GM10266 (cell line): ENCODE measurements around the gene SDK2.
A peak's percentile ranks its signal among the peaks of the same experiment; 100 is the strongest.

Experiments
- DNase-seq: peaks from one replicate; pipeline ENCODE4 v3.0.0; 2012; ENCODE audit errors: extremely low spot score
- CTCF ChIP-seq: IDR thresholded peaks from 2 replicates; pipeline ENCODE4 v1.5.1; 2012; ENCODE audit warnings: mild to moderate bottlenecking, low read depth; ENCODE audit not compliant: control insufficient read depth, insufficient read depth; ENCODE audit errors: missing control alignments

Gene SDK2

GRCh38 chr17:73646409-73647300 is 2.4 kb upstream of the SDK2 start:
- DNase-seq = no peak
- no peak for TF ChIP-seq CTCF

DNA sequence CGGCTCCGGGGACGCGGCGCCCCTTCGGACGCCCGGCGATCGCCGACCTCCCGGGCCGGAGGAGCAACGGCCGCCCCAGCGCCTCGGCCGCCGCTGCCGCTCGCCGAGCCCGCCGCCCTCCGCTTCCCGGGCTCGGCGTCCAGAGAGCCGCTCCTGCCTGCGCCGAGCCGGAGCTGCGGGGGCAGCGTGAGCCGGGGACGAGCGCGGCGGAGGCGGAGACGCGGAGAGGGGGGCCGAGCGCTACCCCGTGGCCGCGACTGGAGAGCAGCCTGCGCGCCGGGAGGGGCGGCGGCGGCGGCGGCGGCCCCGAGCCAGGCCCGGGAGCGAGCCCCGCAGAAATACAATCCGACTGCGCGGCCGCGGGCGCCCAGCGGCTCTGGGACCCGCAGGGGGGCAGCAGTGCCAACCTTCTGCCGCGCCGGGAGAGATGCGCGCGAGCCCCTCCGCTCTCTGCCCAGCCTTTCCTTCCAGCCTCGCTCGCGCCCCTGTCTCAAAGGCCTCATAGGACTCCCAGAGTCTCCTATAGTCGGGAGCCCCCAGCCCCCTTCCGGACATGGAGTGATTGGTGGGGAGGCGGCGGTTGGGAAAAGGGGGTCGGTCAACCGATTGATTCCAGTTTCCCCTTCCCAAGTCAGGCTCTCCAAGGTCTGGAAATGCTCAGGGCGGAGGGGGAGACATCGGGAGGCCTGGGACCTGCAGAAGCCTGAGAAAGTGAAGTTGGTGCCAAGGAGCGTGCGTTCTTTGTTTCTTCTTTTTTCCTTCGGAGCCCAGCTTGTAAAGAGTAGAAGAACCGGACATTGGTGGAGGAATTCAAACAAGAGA is 1.0 kb upstream of the SDK2 start:
- DNase-seq = no peak
- no peak for TF ChIP-seq CTCF

DNA sequence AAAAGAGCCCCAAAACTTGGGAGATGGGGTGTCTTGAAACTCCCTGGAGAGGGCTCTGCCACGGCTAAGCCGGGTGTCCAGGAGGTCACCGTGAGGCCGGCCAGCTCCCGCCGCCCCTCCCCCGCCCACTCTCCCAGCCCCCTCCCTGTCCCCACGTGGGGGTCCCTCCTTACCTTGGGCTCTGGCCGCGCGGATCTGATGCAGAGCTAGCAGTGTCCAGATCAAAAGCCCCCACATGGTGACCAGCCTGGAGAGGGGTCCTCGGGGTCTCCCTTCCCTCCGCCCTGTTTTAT is 447 bp downstream of the SDK2 start:
- no peak for DNase-seq
- no peak for TF ChIP-seq CTCF

GRCh38 chr17:73643001-73643851 is 1.0 kb downstream of the SDK2 start:
- DNase-seq = peak; percentile 49
- TF ChIP-seq CTCF = no peak

DNA sequence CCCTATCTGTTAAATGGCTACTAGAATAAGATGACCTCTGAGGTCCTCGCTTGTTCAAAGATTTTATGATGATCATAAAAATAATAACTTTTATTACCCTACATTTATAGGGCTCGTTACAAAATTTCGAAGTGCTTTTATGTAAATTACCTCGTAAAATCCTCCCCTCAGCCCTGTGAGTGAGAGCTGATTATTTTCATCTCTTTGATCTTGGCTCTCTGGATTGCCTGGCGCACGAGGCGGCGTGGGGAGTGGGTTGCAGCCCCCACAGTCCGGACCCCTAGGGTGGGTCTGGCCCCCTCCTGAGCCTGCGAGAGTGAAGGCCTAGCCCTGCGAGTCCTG is 1.6 kb downstream of the SDK2 start:
- TF ChIP-seq CTCF = no peak
- no peak for DNase-seq

DNA sequence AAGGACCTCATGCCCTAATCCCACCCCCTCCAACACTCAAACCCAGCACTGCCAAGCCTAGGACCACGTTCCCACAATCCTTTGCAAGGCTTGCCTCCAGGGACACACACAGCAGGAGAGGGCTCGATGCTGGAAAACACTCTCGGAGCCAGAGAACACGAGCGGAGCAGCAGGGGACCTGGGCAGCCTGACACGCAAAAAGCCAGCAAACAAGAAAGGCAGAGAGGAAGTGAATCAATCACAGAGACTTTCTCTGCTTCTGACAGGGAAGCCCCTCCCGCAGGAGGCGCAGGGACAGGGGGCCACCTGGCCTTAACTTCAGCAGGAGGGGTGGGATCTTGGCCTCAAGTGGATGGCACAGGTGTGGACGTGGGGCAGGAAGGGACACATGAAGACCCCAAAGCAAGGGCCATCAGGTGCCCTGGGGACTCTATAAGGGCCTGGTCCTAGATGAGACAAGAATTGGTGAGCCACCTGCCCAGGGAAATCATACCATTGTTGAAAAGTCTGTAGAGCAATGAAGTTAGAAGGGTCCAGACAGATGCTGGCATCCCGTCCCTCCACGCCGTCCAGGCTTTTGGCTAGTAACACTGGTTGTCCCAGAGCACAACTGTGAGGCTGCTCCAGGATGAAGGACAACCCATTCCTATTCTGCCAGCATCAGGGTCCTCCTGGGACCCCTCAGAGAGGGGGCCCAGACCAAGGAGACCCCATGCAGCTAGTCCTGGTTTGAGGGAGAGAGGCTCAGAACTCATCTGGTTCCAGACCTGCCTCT is 2.2 kb downstream of the SDK2 start:
- no peak for TF ChIP-seq CTCF
- no peak for DNase-seq
